GM13977 (cell line): Measurements from ENCODE around the gene AP1S1.

Experiments
- DNase-seq: peaks from one replicate; pipeline ENCODE4 v3.0.0; 2012; ENCODE audit warnings: low spot score
- CTCF ChIP-seq: IDR thresholded peaks from 2 replicates; pipeline ENCODE4 v1.5.1; 2012; ENCODE audit warnings: mild to moderate bottlenecking, control low read depth; ENCODE audit not compliant: insufficient read depth; ENCODE audit errors: extremely low read depth, missing control alignments
- in situ Hi-C: fragments of 300-500 bp; cut with MboI; formaldehyde crosslinking; loops from one replicate; pipeline ENCODE4 v1.12.0; 2022; ENCODE audit warnings: low sequenced_read_pairs, low pct_unique_long_range_greater_than_20kb, mixed read lengths, inconsistent platforms; ENCODE audit not compliant: unreplicated experiment

Gene AP1S1

GRCh38 chr7:101156866-101157589 lies 2.8 kb downstream of the AP1S1 start:
- TF ChIP-seq CTCF: no peak
- in situ Hi-C loops: no loop called here
- no peak for DNase-seq

- in situ Hi-C loops: no loop called here
- DNase-seq: no peak
- no peak for TF ChIP-seq CTCF
Measured at GRCh38 chr7:101159696-101160674, 5.7 kb downstream of the AP1S1 start.

GRCh38 chr7:101160910-101161309 lies 6.6 kb downstream of the AP1S1 start:
- in situ Hi-C loops: no loop called here
- TF ChIP-seq CTCF: no peak
- DNase-seq: no peak

- in situ Hi-C loops: no loop called here
- no peak for TF ChIP-seq CTCF
Measured at GRCh38 chr7:101161692-101162471, 7.6 kb downstream of the AP1S1 start.

GRCh38 chr7:101162551-101163278 lies 8.4 kb downstream of the AP1S1 start:
- no peak for TF ChIP-seq CTCF
- no peak for DNase-seq
- in situ Hi-C loops: no loop called here

More at GRCh38 chr7:101161692-101162471, 7.6 kb downstream of the AP1S1 start:
- DNase-seq: no peak
